SK-N-SH treated with all-trans-retinoic acid at 6 μM for 48 hours (cell line): ENCODE results near the gene MAML2.

Experiments
- ARNTL ChIP-seq: fragments of 450-650 bp; formaldehyde crosslinking; IDR thresholded peaks from 2 replicates; pipeline ENCODE4 v1.5.0; 2020; ENCODE audit warnings: low read depth, mild to moderate bottlenecking, moderate library complexity, borderline replicate concordance
- ESRRG ChIP-seq: fragments of 250-450 bp; sonication (Bioruptor Pico); IDR thresholded peaks from 2 replicates; pipeline ENCODE4 v1.6.1; 2021; ENCODE audit warnings: mild to moderate bottlenecking
- POU6F1 ChIP-seq: fragments of 250-450 bp; sonication (Bioruptor Pico); IDR thresholded peaks from 2 replicates; pipeline ENCODE4 v1.8.0; 2021; ENCODE audit warnings: low read depth, mild to moderate bottlenecking, moderate library complexity, borderline replicate concordance
- PPARA ChIP-seq: fragments of 250-450 bp; sonication (Bioruptor Pico); IDR thresholded peaks from 2 replicates; pipeline ENCODE4 v1.5.0; 2020; ENCODE audit warnings: mild to moderate bottlenecking, borderline replicate concordance
- RARB ChIP-seq: fragments of 250-450 bp; sonication (Bioruptor Pico); IDR thresholded peaks from 2 replicates; pipeline ENCODE4 v1.8.0; 2021; ENCODE audit warnings: mild to moderate bottlenecking, moderate library complexity
- ZFP30 ChIP-seq: fragments of 450-650 bp; formaldehyde crosslinking; IDR thresholded peaks from 2 replicates; pipeline ENCODE4 v1.5.0; 2022; ENCODE audit warnings: mild to moderate bottlenecking, moderate library complexity

- TF ChIP-seq ZFP30 (no peak), ARNTL (CRISPR knock-in tag) (no peak), PPARA (CRISPR knock-in tag) (no peak), ESRRG (no peak), RARB (CRISPR knock-in tag) (no peak), POU6F1 (CRISPR knock-in tag) (no peak)
These were observed 24.3 kb upstream of the MAML2 start for GRCh38 chr11:96367342-96367741.
